GM18502 (cell line): ENCODE data around the gene PDE8A.
"Not testable (repeated sequence)": the region's sequence is repeated elsewhere in the genome, so short reads cannot be mapped to it uniquely, and the experiment has no call there.

Source experiments
- ATAC-seq: cut with Tn5 transposase; IDR thresholded peaks from one replicate; pipeline ENCODE4 v1.9.1; 2021; ENCODE audit warnings: mild to moderate bottlenecking; ENCODE audit not compliant: unreplicated experiment, poor library complexity

PDE8A gene

GRCh38 chr15:84987949-84988624, 6.4 kb downstream of the PDE8A start:
- no peak for ATAC-seq

DNA sequence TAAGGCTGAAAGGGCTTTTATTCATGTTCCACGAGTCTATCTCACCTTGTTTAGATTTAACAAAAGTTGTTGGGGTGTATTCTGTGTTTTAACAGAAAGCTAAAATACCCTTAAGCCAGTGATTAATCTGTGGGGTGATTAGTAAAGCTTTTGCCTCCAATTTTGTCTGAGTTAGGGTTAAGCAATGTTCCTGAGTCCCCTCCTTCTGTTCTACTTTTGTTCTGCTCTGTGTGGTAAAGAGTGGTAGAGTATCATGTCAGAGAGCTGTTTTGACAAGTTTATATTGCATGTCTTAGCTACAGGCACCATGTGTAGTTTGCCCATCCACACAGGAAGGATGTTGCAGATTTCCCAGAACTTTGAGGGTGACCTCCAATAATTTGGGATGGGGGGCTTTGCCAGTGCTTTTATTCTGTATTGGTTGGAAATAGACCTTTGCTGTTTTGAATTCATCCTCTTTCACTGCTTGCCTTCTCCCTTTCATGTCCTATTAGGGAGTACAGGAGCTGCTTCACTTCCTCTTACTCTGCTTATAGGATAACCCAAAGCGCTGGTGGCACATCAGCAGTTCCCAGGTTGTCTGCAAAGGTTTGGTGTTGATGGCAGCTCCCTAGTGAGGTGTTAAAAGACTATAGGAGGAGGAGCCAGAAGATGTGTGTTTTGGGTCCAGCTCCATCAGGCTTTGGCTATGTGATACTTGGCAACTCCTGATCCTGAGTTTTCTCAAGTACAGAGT, 7.4 kb downstream of the PDE8A start:
- ATAC-seq, result no peak

DNA sequence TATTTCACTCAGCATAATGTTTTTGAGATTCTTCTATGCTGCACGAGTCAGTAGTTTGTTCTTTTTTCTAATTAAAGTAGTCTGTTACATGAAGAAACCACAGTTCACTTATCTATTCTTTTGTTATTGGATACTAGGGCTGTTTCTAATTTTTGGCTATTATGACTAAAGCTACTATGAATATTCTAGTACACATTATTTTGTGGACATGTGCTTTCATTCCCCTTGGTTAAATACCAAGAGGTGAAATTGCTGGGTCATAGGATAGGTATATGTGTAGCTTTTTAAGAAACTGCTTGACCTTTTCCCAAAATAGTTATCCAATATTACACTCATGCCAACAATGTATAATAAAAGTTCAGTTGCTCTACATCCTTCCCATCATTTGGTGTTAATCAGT, 8.9 kb downstream of the PDE8A start:
- ATAC-seq, result no peak

DNA sequence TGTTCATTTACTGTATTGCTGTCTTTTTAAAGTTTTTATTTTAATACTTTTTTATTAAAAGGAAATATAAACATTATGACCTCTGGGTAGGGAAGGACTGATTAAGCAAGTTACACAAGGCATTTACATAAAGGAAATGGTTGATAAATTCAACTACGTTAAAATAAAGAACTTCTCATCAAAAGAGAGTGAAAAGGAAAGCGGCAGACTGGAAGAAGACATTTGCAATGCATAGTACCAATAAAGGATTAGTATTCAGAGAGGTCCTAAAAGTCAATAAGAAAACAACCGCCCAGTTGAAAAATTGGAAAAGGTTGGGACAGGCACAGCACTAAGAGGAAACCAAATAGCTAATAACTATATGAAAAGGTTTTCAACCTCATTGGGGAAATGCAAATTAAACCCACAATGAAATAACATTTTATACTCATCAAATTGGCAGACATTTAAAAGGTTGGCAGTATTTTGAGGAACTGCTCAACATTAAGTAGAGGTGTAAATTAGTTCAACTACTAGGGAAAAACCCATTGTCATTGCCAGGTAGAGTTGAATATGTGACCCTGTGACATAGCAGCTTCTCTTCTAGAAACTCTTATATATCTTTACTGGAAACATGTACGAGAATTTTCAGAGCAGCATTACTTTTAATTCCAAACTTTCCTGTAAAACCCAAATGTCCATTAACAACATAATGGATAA, 9.5 kb downstream of the PDE8A start:
- no peak for ATAC-seq

- ATAC-seq, result no peak
Measured at GRCh38 chr15:84992157-84992944, 10.7 kb downstream of the PDE8A start.

- ATAC-seq, result no peak
Measured at GRCh38 chr15:84996055-84996454, 14.4 kb downstream of the PDE8A start.

- not testable (repeated sequence) for ATAC-seq
Measured at GRCh38 chr15:84996714-84997113, 15.1 kb downstream of the PDE8A start.

DNA sequence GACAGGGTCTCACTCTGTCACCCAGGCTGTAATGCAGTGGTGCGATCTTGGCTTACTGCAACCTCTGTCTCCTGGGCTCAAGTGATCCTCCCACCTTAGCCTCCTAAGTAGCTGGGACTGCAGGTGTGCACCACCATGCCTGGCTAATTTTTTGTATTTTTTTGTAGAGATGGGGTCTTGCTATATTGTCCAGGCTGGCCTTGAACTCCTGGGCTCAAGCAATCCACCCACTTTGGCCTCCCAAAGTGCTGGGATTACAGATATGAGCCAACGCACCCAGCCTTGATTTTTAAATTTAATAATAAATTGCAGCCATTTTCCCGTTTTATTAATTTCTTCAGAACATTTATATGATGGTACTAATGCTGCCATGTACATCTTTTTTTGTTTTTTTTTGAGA, 15.6 kb downstream of the PDE8A start:
- ATAC-seq, result not testable (repeated sequence)

DNA sequence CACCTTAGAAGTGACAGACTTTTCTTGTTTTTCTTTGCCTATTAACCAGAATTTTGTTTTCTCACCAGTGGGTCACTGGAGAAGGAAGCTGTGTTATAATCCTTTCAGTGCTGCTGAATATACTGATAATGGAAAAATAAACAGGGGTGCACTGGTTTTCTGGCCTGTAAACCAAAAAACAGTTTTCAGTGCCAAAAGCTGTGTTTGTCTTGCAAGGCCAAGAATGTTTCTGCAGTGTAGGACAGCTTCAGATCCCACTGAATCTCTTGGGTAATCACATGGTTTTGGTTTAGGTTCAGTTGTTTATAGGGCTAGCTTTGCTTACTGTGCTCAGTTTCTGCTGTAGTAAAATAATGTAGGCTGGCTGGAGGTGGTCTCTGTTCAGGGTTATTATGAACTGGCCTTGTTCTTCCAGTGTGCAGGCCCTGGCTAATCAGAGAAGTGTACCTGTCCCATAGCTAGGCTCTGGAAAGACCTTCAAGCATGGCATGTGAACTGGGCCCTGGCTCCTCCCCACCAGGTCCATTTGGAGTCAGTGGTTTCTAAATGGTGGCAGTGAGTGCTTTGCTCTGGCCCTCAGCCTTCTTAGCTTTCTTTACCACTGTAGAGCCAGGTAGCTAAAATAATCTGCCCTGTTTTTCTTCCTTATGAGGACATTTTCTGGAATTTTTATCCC, 18.7 kb downstream of the PDE8A start:
- no peak for ATAC-seq

DNA sequence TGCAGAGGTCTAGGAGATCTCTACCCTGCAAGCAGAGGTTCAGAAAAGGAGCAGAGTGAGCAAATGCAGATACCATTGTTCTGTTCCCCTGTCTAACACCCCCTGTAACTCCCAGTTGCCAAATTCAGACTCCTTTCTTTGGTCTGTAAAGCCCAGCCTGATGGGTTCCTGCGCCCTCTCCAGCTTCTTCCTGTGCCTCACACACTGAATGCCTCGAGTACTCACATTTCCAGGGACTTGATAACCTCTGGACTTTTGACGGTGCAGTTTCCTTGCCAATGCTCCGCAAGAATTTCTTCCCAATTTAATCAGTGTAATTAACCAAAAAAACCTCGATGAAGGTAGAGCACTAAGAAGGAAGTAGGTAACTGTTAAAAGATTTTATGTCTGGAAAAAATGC, 19.3 kb downstream of the PDE8A start:
- ATAC-seq, result no peak

DNA sequence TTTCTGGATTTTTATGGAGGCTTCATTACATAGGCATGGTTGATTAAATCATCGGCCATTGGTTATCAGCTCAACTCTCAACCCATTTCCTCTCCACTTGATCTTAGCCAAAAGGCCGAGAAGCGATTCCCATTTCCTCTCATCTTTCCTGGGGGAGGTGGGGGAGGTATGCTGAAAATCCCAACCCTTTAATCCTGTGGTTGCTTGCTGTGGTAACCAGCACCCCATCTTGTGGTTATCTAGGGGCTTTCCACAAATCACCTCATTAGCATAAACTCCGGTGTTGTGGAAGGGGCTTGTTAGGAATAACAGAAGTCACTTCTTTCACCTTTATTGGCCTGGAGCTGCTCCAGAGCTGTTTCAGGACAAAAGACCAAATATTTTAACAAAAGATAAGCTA, 20.9 kb downstream of the PDE8A start:
- ATAC-seq, result no peak

- ATAC-seq, result no peak
Measured at GRCh38 chr15:85003593-85004312, 22.1 kb downstream of the PDE8A start.

DNA sequence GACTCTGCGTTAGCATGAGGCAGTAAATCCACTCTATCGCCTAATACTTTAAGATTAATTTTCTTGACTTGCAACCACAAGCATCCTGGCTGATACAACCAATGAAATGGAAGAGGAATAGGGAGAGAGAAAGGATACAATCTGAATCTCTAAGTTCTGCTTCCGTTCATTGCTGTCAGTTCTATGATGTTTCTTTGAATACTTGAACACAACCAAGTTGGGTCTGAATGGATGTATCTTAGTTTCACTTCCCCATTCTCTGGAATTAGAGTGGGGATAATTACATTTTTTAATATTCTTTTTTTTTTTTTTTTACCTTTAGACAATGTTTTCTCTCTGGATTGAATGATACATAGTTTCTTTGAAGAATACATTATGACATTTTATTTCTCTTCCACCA, 22.9 kb downstream of the PDE8A start:
- no peak for ATAC-seq

- no peak for ATAC-seq
Measured at GRCh38 chr15:85005319-85005718, 23.7 kb downstream of the PDE8A start.

- no peak for ATAC-seq
Measured at GRCh38 chr15:85005746-85006145, 24.1 kb downstream of the PDE8A start.

DNA sequence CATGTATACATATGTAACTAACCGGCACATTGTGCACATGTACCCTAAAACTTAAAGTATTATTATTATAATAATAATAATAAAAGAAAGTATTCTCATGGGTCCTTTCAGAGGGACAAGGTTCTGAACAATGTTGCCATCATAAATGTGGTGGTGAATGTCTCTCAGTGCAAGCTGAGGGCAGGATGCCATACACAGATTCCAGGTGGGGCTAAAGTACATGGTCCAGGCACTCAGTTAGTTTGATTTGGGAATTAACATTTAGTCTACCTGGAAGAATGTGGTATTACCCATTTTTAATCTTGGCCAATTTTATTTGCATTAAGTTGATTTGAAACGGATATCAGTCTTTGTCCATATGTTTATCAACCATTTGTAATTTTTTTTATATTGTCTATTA, 24.5 kb downstream of the PDE8A start:
- ATAC-seq, result no peak

GRCh38 chr15:85006655-85007054, 25.0 kb downstream of the PDE8A start:
- no peak for ATAC-seq

DNA sequence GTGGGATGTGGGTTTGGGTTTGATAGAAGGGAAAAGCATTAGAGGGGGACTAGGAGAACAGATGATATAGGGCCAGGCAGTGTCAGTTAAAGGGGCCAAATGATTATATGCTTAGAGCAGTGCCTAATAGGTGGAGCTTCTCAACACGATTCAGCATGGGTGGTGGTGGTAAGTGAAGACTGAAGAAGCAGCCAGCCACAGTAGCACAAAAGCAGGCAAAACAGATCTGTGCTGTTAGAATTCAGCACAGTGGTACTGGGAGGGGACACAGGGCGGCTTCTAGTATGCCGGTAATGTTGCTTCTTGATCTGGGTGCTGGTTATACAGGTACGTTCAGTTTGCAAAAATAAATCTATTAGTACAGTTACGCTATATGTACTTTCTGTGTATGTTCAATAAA, 25.5 kb downstream of the PDE8A start:
- ATAC-seq, result no peak

GRCh38 chr15:85007741-85008397, 26.2 kb downstream of the PDE8A start:
- no peak for ATAC-seq
